Fibroblast of skin of scalp (primary cell): ENCODE measurements around the gene SLC44A5.

ENCODE experiments used
- DNase-seq: peaks from one replicate; pipeline ENCODE4 v3.0.0-alpha.2; 2013

SLC44A5 gene

GRCh38 chr1:75171876-75172275, 439.0 kb downstream of the SLC44A5 start:
- DNase-seq, result no peak

GRCh38 chr1:75170981-75171380, 439.9 kb downstream of the SLC44A5 start:
- no peak for DNase-seq

- DNase-seq, result no peak
Measured at GRCh38 chr1:75170011-75170410, 440.9 kb downstream of the SLC44A5 start.

- no peak for DNase-seq
Measured at GRCh38 chr1:75166821-75167220, 444.1 kb downstream of the SLC44A5 start.

- no peak for DNase-seq
Measured at GRCh38 chr1:75165264-75165663, 445.6 kb downstream of the SLC44A5 start.

GRCh38 chr1:75159154-75159553, 451.8 kb downstream of the SLC44A5 start:
- no peak for DNase-seq
